DND-41 (cell line): ENCODE measurements around the gene SLITRK5.

Experiments
- CTCF ChIP-seq: IDR thresholded peaks from 2 replicates; pipeline ENCODE4 v1.5.1; 2012; ENCODE audit warnings: borderline replicate concordance, low read length, moderate library complexity, mild to moderate bottlenecking; ENCODE audit not compliant: poor library complexity, severe bottlenecking; ENCODE audit errors: extremely low read depth
- EZH2 ChIP-seq: IDR thresholded peaks from 3 replicates; pipeline ENCODE4 v1.6.1; 2012; ENCODE audit warnings: borderline replicate concordance, low read depth, mild to moderate bottlenecking, moderate library complexity, low read length, inconsistent platforms; ENCODE audit not compliant: severe bottlenecking

- no peak for TF ChIP-seq EZH2
- TF ChIP-seq CTCF, result no peak
Observed at GRCh38 chr13:87678372-87678752, 7.2 kb downstream of the SLITRK5 start.
